HG03175 (cell line): ENCODE measurements around the gene RNF224.

Experiments
- ATAC-seq: cut with Tn5 transposase; IDR thresholded peaks from one replicate; pipeline ENCODE4 v1.9.1; 2021; ENCODE audit warnings: mild to moderate bottlenecking, moderate library complexity; ENCODE audit not compliant: unreplicated experiment

Gene RNF224

GRCh38 chr9:137269231-137269772 is 42.0 kb downstream of the RNF224 start:
- no peak for ATAC-seq

GRCh38 chr9:137270929-137271695 is 43.8 kb downstream of the RNF224 start:
- no peak for ATAC-seq

- ATAC-seq = no peak
These were observed 44.4 kb downstream of the RNF224 start for GRCh38 chr9:137271696-137272076.

GRCh38 chr9:137272241-137273094 is 45.2 kb downstream of the RNF224 start:
- no peak for ATAC-seq

GRCh38 chr9:137273095-137273490 is 45.8 kb downstream of the RNF224 start:
- no peak for ATAC-seq

- no peak for ATAC-seq
These were observed 46.5 kb downstream of the RNF224 start for GRCh38 chr9:137273611-137274320.

GRCh38 chr9:137275203-137275587 is 47.9 kb downstream of the RNF224 start:
- no peak for ATAC-seq

GRCh38 chr9:137275588-137276472 is 48.5 kb downstream of the RNF224 start:
- no peak for ATAC-seq

- ATAC-seq = no peak
These were observed 49.4 kb downstream of the RNF224 start for GRCh38 chr9:137276473-137277328.

GRCh38 chr9:137277329-137278041 is 50.2 kb downstream of the RNF224 start, which contains the start of gene TOR4A:
TOR4A (plus strand) TSS chr9:137277726; CDS start chr9:137278690, 964 bp downstream.
- ATAC-seq = peak; percentile 81

GRCh38 chr9:137278061-137278701 is 50.9 kb downstream of the RNF224 start:
- ATAC-seq = no peak
